GDM1 (cell line): ENCODE measurements around the gene RBMS1.

Experiments used
- DNase-seq: peaks from one replicate; lab custom pipeline; 2025; lab: John Stamatoyannopoulos, UW

The RBMS1 gene

DNA sequence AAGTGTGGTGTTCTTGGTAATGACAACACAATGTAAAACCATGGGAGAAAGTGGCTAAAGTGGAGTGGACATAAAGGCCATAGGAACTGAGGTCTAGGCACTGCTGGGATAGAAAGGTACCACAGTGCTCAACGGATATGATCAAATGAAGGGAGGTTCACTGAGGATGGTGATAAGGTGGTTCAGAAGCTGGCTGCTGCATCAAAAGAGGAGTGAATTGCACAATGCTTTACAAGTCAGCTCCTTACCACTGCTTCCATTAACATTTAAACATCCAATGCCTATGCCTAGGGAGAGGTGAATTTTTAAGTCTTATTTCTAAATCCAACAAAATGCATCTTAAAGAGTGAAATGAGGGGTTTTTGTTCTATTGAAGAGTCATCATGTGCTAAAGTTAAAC lies 193.4 kb downstream of the RBMS1 start:
- DNase-seq, result no peak

DNA sequence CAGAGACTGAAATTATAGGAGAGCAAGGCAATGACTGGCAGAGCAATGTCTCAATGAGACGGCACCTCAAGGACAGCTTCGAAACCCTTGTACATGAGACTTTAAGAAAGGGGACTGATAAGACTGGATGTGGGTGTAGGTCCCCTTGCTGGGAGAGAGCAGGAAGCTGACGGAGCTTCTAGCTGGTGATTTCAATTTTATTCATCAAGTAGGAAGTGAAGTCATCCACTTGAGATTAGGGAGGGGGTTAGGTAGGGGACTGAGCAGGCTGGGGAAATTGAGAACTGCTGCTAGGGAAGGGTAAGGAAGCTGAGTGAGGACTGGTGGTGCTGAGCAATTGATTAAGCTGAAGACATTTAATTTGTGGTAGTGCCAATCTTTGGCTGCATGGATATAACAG lies 194.1 kb downstream of the RBMS1 start:
- DNase-seq, result no peak

DNA sequence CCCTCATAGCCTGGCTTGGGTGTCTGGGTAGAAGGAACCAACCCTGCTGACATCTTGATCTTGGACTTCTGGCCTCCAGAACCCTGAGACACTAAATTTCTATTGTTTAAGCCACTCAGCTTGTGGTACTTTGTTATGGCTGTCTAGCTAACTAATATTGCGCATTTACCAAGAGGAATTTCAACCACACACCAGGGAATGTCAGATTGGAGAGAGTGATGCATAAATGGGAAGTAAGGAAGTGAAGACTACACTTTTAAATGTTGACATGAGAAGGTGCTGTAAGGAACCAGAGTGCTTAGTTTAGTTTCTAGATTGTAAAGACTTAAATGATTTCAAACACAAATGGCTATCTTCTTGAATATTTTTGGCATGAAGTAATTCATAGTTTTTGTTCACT lies 194.6 kb downstream of the RBMS1 start:
- no peak for DNase-seq

DNA sequence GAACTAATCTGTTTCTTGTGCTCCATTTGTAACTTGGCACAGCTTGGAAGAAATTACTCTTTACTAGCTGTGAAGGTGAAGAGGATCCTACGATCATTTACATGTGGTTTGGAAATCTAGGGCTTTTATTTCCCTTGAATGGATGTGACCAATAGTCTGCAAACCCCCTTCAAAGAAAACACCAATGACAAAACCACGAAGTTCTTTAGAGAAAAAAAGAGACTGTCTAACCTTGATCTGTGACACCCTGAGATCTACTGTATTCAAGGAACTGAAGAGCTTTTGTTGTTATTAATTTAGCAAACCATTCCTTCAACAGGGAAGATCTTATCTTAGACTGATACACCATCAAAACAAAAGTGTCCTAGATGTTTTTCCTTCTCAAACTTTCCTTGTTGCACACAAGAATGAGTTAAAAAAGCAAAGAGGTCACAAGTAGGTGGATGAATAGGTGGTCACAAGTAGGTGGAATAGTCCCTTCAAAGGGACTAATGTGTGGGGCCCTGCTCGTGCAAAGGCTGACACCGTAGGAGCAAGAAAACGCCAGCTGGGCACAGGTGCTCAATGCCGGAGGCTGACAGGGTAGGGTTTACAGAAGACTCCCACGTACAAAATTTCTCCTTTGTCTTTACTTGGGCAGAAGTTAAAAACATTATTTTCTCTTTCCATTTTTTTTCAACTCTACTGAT lies 197.9 kb downstream of the RBMS1 start:
- DNase-seq, result no peak

DNA sequence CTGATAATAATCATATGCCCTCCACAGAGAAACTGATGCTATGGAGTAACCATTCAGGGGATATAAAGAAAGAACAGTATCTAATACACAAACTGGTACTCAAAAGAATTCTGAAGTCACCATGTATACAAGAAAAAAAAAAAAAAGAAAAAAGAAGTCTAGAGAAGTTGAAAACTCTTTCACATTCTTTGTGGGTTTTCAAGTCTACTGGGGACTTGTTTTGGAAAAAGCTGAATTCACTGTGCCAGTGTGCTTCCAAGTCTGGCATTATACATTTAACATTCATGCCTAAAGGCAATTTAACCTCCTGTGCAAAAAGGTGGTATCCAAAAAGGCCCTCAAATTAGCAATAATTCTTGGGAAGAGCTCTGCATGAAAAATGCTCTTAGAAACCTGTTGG lies 198.7 kb downstream of the RBMS1 start:
- no peak for DNase-seq

DNA sequence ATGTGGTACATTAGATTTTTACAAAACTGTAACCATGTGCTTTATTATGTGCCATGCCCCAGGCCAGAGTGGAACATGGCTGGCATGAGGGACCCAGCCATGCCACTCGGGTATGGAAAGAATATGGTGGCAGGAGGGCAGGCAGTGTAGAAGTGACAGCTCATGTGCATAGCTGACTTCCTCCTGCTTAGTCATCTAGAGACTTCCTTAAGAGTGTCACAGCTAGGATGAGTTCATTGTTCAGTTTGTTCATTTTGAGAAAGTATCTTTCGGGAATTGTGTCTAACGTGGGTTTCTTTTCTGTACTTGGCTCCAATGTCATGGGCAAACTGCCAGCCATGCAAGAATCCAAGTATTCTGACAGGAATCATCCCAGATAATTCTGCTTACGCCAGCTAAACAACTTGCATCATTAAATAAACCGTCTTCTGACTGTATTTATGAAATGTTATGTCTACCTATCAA lies 199.2 kb downstream of the RBMS1 start:
- no peak for DNase-seq

DNA sequence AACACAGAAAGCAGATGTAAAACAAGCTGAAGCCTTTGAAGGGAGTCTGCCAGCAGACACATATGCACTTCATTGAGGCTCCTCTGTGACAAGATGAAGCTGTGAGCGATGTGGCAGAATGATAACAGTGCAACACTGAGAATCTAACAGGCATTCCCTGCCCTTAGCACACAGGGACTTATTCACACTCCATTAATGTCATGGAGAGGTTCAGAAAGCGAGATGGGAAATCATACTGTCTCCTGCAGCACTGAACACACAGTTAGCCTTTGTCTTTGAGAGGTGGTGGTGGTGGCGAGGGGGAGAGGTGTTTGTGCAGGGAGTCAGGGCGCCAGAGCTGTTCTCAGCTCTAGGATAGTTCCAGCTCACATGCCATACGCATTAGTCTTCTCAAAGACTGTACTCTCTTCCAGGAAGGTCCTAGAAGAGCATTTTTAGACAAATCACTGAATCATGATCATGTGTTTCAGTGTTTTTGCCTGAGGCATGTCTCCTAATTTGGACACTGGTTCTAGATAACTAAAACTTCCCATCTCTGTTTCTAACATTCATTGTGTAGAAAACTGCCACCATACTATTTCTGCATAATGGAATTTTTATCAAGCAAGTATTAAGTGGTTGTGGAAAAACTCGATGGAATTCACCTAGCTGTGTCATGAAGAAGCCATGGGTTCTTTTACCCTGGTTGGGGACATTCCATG lies 200.1 kb downstream of the RBMS1 start:
- DNase-seq, result no peak

DNA sequence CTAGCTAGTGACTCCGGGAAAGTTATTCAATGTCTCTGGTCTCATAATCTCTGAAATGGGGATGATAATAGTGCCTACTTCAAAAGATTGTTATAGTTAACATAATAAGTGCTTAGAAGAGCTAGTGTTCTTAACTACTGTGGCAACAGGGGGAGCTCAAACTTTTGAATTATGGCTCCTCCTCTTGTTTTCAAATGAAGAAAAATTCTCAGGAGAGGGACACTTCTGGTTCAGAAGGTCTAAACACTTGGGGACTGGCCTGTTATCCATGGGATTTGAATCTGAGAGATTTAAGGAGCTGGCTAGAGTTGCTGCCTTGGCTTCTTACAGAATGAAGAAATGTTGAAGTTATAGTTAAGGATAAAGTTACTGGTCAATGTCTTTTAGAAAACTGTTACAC lies 201.4 kb downstream of the RBMS1 start:
- no peak for DNase-seq

DNA sequence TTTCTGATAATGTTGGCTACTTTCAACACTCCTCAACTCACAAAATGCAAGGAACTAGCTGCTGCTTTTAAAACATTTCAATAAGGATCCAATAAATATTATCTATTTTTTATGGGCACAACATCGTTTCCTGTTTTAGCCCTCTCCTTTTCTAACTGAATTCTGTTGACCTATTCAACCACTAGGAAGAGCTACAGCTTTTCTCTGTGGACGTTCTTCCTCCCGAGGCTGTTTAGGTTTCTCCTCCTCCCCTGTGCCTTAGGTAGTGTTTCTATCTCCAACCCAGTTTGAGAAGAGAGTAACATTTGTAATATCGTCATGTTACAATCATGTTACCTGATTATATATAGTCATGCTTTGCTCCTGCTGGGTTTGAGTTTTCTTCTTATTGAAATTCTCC lies 202.2 kb downstream of the RBMS1 start:
- no peak for DNase-seq

DNA sequence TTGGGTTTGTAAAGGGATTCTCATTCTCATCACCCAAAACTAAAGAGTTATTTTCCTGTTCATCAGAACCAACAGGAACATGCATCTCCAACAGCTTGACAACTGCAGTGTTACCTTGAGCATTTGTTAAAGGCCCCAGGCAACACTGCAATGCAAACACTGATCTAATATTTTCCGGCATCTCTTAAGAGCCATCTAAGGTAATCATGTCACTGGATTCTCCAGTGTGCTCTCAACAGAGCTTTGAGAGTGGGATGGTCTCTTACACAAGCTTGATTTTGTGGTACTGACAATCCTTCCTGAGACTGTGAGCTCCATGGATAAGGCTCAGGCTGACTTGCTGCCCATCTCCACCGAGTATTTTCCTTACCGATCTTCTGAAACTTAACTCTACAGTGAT lies 203.0 kb downstream of the RBMS1 start:
- no peak for DNase-seq

DNA sequence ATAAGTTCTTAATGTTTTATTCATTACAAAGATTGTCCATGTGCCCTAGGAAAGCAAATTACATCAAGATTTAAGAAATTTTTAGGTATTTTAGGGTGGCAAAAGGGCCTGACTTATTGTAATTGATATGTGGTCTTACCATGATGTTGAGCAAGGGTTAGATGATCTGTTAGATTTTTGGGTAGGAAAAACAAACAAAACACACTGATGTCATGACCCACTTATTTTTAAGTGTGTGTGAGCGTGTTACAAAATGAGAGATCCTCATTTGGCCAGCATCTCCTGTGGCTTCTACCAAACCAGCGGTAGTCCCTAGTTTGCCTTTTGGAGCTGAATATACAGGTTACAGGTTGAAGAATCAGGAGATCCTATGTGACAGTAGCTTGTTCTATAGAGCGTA lies 203.8 kb downstream of the RBMS1 start:
- DNase-seq, result no peak

DNA sequence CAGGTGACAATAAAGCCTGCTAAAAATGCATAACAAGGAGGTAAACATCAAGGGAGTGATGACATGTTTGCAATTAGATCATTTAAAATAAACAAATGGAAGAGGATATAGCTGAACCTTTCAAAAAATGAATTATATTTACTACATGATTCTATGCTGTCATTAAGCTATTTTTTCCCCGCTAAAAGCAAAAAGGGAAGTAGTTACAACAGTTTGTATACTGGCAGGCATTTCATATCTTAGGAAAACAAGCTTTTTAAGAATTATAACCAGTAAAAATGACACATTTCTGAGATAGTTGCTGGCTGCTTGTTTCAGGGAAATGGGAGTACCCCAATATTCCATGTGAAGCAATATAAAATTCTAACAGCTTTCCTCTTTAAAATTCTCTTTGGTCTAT lies 204.5 kb downstream of the RBMS1 start:
- DNase-seq, result no peak

DNA sequence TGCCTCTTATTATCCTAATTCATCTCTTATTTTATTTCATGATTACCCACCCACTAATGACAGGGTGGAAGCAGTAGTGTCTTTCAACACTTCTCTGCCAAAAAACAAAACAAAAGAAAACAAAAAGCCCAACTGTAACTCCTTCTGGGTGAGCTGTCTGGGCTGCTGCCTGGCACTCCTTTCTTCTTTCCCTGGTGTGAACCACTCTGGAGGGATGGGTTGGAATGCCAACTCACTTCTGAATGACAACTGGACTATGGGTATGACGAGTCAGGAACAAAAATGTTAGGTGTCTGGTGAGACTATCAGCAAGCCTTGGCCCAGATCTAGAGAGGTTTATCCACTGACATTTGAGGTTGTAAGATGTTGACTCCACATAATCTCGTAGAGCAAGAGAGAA lies 205.3 kb downstream of the RBMS1 start:
- no peak for DNase-seq

DNA sequence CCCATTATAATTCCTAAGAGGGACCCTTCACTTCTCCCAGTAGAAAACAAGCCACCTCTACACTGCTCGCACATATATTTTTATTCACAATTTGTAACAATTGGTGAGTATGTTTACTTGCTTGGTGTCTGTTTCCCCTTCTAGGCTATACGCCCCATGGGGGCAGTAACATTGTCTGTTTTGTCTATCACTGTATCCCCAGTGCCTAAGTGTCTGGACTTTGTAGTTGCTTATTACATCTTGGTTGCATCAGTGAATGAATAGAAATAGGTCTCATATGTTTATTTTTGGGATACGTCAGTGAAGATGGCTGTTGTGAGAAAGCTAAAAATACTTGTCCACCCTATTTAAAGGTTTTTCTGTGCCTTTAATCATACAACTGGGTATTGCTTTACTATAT lies 206.1 kb downstream of the RBMS1 start:
- no peak for DNase-seq

DNA sequence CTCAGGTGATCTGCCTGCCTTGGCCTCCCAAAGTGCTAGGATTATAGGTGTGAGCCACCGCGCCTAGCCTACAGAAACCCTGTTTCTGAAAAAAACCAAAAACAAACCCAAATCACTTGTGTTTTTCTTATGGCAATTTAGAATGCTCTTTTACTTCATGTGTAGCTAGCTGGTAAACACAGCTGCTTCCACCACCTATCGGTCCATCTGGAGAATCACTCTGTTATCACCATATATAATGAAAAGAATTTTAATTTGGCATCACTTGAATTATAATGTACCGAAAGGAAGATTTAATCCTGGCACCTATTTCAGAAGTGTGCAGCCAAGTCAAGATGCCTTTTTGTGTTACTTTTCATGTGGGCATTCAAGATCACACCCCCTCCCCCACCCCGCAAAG lies 207.1 kb downstream of the RBMS1 start:
- DNase-seq, result no peak

DNA sequence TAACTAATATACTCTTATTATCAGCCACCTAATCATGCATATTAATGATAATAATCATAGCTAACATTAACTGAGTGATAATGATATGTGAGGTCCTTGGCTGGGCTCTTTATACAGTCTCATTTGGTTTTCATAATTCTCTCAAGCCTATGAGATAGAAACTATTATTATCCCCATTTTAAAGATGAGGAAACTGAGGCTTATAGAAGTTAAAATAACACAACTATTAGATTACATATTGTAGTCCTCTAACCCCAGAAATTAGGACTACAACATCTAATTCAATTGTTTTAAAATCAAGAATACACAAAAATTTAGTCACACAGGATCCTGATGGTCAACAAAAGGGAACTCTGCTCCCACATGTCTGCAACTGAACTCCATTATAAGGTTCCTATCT lies 209.9 kb downstream of the RBMS1 start:
- DNase-seq, result no peak

DNA sequence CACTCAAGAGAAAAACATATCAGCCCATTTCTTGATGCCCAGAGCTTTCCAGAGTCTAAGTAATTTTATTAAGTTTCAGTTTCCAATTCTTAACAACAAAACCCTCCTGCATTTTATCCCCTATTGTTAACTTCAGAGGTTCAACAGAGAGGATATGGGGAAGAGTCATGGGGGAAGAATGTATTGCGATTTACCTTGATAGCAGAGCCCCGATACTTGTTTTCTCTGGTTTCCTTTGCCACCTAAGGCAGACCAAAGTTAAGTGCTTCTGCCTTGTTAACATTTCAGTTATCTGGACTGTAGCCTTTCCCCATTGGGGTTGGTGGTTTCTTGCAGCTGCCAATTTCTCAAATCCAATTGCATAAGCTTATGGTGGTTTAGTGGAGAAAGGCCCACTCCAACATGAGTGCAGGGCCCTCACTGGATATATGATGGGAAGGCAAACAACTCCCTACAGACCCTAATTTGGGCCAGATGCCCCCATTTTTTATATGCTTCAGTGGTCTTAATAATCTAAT lies 211.5 kb downstream of the RBMS1 start:
- DNase-seq, result no peak

DNA sequence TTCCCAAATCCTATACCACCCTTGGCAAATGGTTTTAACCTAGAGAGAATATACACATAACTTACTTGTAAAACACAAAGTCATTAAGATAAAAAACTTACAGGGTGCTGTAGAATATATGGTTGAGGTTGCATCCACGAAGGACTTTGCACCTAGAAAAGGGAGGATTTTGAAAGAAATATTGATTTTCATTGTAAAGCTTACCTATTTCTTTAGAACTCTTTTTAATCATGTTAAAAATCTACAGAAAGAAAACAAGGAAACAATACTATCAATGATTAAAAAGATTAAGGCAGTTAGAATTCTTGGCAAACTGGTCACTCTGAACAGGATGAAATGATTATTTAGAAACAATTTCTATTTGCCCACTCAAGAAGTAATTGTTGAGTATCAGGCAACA lies 212.4 kb downstream of the RBMS1 start:
- DNase-seq, result no peak

DNA sequence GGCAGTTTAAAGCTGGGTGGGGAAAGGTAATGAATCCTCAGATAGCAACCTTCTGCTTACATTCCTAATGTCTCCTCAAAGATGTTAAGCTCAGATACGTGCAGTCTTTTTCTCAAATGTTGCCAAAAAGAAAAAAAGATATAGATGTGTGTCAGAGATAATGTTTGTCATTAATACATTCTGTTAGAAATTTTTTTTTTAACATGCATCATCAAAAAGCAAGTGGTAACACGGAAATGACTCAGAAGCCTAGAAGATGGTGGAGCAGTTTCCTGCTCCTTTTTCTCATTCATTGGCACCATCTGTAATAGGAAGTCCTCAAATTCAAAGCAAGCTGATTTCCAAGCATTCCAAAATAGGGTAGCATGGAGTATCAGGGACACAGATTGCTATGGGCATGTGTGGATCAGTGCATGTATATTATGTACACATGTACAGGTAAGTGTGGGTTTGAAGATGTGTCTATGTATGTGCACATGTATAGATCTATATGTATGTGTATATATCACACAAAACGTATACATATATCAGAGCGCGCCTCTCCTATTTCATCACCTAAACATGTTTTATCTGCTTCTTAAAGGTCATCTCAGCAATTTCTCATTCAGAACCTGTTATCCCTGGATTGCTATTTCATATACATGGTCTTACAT lies 213.7 kb downstream of the RBMS1 start:
- no peak for DNase-seq

DNA sequence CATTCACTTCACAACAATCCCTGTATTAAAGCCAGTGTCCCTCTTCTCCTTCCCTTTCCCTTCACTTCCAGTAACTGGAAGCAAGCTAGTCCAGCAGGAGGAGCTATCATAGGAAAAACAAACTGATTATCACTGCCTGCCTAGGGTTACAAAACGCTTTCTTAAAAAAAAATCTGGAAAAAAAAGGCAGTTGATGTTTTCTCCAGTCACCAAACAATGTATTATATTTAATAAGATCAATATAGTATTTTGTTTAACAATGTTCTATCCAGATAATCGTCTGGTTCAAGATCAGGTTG lies 214.8 kb downstream of the RBMS1 start:
- no peak for DNase-seq

DNA sequence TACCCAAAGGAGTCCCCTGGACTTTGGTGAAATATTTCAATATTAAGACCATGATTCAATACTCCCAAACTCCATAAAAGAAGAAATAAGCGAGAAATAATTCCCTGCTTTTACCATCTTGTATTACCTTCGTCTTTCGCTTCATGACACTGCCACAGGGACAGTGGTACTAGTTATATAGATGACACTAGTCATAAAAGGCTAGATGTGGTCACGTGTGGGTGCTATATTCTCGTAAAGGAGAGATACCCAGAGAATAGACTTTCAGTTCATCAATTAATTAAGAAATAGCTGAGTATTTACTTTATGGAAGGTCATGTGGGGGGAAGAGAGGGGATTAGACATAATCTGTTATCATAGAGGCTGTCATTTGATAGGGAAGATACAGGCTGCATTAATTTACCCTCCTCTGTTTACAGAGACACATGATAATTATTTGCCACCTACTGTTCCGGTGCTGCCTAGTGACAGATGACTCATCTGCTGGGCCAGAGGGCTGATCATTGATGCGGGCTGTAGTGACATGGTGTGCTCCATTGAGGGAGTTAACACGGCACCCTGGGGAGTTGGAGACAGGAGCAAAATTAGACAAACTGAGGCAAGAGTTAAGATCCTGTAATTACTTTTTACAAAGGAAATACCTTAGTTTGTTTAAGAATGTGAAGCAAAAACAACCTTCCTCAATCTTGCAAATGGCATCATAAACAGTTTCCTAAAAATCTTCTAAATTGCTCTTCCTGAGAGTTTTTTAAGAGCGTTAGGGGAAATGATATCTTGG lies 215.3 kb downstream of the RBMS1 start:
- DNase-seq, result no peak

DNA sequence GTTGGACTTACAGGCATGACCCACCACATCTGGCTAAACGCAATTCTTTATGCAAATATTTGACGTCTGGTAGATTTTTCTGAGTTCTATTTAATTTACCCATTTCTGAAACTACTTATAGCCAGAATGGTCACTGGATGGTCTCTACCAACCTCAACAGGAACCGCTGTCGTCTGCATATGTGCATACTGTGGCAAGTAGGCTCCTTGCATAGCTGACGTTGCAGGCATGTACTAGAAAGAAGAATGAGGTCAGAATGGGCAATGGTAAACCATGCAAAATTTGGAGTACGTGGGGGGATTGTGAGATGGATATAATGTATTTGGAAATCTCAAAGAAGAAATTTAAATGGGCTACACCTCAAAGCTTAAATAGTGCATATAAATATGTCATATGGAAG lies 216.5 kb downstream of the RBMS1 start:
- DNase-seq, result no peak

DNA sequence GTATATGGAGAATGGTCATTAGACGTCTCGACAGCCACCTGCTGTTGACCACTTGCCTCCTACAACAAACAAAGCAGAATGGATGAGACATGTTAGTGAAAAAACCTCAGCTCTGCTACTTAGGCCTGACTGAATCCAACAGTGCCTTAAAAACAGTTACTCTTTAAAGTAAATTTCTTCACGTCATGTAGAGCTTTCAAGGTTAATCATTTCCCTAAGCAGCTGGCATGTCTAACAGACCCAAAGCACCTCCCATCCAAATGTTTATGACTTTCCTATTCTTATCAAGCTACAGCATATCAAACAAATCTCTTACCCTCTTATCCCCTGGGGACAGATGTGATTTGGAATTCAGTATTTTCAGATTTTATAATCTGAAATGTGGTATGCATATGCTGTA lies 218.0 kb downstream of the RBMS1 start:
- no peak for DNase-seq
